HuH-7.5 (cell line): Measurements from ENCODE around the gene FNDC8.
"Not testable (repeated sequence)": the region's sequence is repeated elsewhere in the genome, so short reads cannot be mapped to it uniquely, and the experiment has no call there.

Source experiments
- DNase-seq: peaks from one replicate; pipeline ENCODE4 v3.0.0; 2011; ENCODE audit warnings: low spot score

FNDC8 gene

GRCh38 chr17:35170968-35171771 is 49.8 kb downstream of the FNDC8 start:
- no peak for DNase-seq

GRCh38 chr17:35171834-35172233 is 50.4 kb downstream of the FNDC8 start:
- DNase-seq, result no peak

- not testable (repeated sequence) for DNase-seq
These were observed 50.9 kb downstream of the FNDC8 start for GRCh38 chr17:35172321-35172720.

GRCh38 chr17:35174835-35175334 is 53.5 kb downstream of the FNDC8 start:
- DNase-seq, result no peak

GRCh38 chr17:35175638-35176415 is 54.4 kb downstream of the FNDC8 start:
- DNase-seq, result no peak

- no peak for DNase-seq
These were observed 55.5 kb downstream of the FNDC8 start for GRCh38 chr17:35176897-35177296.

GRCh38 chr17:35179379-35179778 is 58.0 kb downstream of the FNDC8 start:
- DNase-seq, result not testable (repeated sequence)
